GM18519 (cell line): ENCODE results near the gene CS.
A peak's percentile ranks its signal among the peaks of the same experiment; 100 is the strongest.

Experiments used
- ATAC-seq: cut with Tn5 transposase; IDR thresholded peaks from one replicate; pipeline ENCODE4 v1.9.1; 2021; ENCODE audit warnings: mild to moderate bottlenecking, moderate library complexity; ENCODE audit not compliant: unreplicated experiment, low FRiP score

CS gene

DNA sequence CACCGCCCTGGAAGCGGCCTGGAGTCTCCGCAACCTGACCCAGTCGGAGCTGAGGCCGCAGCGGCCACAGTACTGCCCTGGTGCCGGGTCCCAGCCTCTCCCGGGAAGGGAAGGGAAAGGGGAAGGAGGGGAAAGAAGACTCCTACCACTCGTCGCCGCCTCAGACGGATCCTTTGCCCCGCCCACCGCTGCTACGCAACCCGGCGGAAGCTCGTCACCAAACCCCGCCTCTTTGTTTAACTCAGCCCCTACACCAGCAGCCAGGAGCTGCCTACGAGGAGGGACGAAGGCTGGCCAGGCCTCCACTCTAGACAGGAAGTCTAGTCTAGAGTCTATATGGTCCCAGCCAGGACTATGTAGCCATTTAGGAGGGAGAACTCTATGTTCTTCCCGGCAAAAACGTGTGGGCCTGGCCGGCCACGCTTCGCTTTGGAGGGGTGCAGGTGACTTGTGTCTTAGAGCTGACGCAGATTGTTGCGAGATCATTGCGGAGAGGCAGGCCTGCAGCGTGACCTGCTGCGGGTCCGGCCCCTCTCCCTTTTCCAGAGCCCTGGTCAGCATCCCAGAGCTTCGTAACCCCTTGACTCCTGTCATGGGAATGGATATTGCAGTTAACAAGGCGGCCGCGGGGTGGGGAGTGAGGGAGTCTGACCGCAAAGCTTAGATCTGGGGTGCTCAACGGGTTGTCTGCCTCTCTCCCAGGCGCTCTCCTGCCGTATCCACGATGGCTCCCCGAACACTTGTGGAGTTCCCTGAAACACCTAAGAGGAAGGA lies 78.2 kb downstream of the CS start, which contains the start of gene RNF41:
TSS of gene RNF41 (minus strand) at position 166 of the 774 bp plus-strand sequence. CDS start 7,875 bp downstream, outside the sequence.
- peak; percentile 71 for ATAC-seq
